ENCODE results near the gene DPYD. TPM values are rescaled to one million over a fixed set of nuclear protein-coding genes. Genes with fewer than 3 reads are reported as not detected.

DPYD gene
- total RNA-seq (2013; cell fraction: nucleolus; rRNA removed), result 162 and 178 TPM in 2 replicates
- total RNA-seq (2014; rRNA removed) (17.8 and 22.8 TPM in 2 replicates), total RNA-seq (2014; rRNA removed; fragmentation: Illumina TruSeq; extraction: Trizol) (23.7 and 23.8 TPM in 2 replicates), total RNA-seq (2021) (15.5 and 17.2 TPM in 2 replicates), polyA plus RNA-seq (2011; rRNA removed) (15.4 and 22.4 TPM in 2 replicates), polyA plus RNA-seq (2014; fragmentation: Illumina TruSeq; extraction: Trizol) (11.7 and 14.1 TPM in 2 replicates), polyA plus RNA-seq (2014; fragmentation: Nextera tagmentation; extraction: Ambion mirVana) (1 to 10 TPM; 5.7 to 6.5 TPM), polyA plus RNA-seq (2014; rRNA removed) (6.9 and 7.5 TPM in 2 replicates), polyA plus RNA-seq (2016; fragmentation: Nextera tagmentation; extraction: Ambion mirVana) (1 to 10 TPM; 7.5 to 8.6 TPM), polyA minus RNA-seq (2011; rRNA and poly(A)+ RNA removed) (35.2 and 38.5 TPM in 2 replicates), Bru-seq, nascent RNA (percentile 66 among the genes with signal in this experiment), BruChase-seq, experiment 1, labeled RNA remaining after a 6-hour chase (percentile 53 among the genes with signal in this experiment), BruChase-seq, experiment 2, labeled RNA remaining after a 2-hour chase (percentile 56 among the genes with signal in this experiment)
- polyA plus RNA-seq (2011; ENCODE audit: low read depth), result 3.8 TPM
- polyA plus RNA-seq (2011; cell fraction: cytosol; rRNA removed), result 7.5 and 8.4 TPM in 2 replicates
- 12.5 and 12.6 TPM in 2 replicates for polyA plus RNA-seq (2011; cell fraction: nucleus; rRNA removed)
- 4.3 and 5.7 TPM in 2 replicates for polyA plus RNA-seq (2012)
- polyA minus RNA-seq (2011; cell fraction: cytosol; rRNA and poly(A)+ RNA removed), result 5.9 and 8.4 TPM in 2 replicates
- polyA minus RNA-seq (2011; cell fraction: nucleus; rRNA and poly(A)+ RNA removed), result 61.8 and 98.4 TPM in 2 replicates
- long read RNA-seq, experiment 1, full-length matches to known transcripts, result 3 of 9 reads
- long read RNA-seq, experiment 1, partial matches to known transcripts, result 3 of 9 reads
- long read RNA-seq, experiment 1, other reads (novel, unspliced or antisense), result 3 of 9 reads
- long read RNA-seq, experiment 2, full-length matches to known transcripts, result 11 of 82 reads
- long read RNA-seq, experiment 2, partial matches to known transcripts, result 22 of 82 reads
- long read RNA-seq, experiment 2, other reads (novel, unspliced or antisense), result 49 of 82 reads

DNA sequence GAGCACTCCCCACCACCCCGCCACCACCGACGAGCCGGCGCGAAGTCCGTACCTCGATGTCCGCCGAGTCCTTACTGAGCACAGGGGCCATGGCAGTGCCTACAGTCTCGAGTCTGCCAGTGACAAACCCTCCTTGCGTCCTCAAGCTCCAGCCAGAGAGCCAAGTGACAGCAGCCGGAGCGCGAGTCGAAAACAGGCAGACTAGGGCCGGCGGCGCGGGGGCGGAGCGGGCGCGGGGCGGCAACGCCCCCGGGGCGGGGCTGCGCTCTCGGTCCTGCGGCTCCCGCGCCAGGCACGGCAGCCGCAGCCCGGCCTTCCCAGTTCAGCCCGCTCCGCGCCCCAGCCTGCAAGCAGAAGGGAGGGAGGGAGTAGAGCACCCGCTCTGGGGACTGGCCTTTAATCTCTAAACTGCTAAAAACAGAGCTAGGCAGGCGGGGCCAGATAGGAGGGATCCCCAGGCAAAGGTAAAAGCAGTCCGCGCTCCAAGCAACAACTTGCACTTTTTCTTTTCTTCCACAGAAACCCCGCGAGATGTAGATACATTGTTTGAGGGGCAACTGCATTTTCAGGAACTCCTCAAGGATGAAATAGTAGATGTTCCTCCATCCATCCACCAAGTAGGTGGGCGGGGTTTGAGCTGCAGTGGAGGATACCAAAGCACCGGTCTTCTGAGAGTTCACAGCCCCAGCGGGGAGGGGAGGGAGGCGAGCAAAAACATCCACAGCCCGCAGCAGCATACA lies at the start of gene DPYD:
Gene DPYD (minus strand): TSS at position 203 of the 740 bp plus-strand sequence. CDS start 112 bp downstream, at position 91.
- Histone ChIP-seq H4K20me1 (ENCODE audit: control insufficient read depth, insufficient read depth) (no peaks in the 10 kb centered on the region), H3K36me3 (ENCODE audit: control insufficient read depth in 2 of 2, insufficient read depth in 2 of 2, low read length in 1 of 2) (no peaks in the 10 kb centered on the region), H3K27ac (ENCODE audit: control insufficient read depth, insufficient read depth) (peak within 1 kb of the TSS; percentile 81), H3K4me1 (ENCODE audit: control insufficient read depth, insufficient read depth, low read length) (peaks cover 2% of the 10 kb centered on the region; the same call in 1 of the 2 replicates), H3K27me3 (replicated peaks in 1 of 2; ENCODE audit: control insufficient read depth in 2 of 2, insufficient read depth in 2 of 2, low read length in 1 of 2) (no peaks in the 10 kb centered on the region), H2AFZ (ENCODE audit: control insufficient read depth, low read depth, low read length) (peak within 1 kb of the TSS; percentile 98), H3K9ac (ENCODE audit: control insufficient read depth, insufficient read depth, low read length) (peak within 1 kb of the TSS; percentile 71), H3K9me3 (replicated peaks; ENCODE audit: control insufficient read depth, insufficient read depth, low read length) (no peaks in the 10 kb centered on the region), H3K79me2 (ENCODE audit: control insufficient read depth, insufficient read depth, low read length) (peaks cover 6% of the 10 kb centered on the region), H3K4me3 (peak within 1 kb of the TSS; percentile 88), H3K4me2 (ENCODE audit: control insufficient read depth, insufficient read depth) (peak within 1 kb of the TSS; percentile 85)
- ATAC-seq (peak; percentile 90), FAIRE-seq (peak; percentile 56), DNase-seq (ENCODE audit: low read depth, low spot score) (peak; percentile 42)
- CTCF ChIA-PET, result interaction anchor here (1.0 to 3.5 kb wide), 6 partner anchors 17 to 677 kb away, joined by 3 to 13 read pairs (median 3); no protein-coding TSS in a partner anchor
- RAD21 ChIA-PET (ENCODE audit: unreplicated experiment), result interaction anchor here (0.9 to 5.4 kb wide), 10 partner anchors 10 to 271 kb away, joined by 3 to 36 read pairs (median 4); no protein-coding TSS in a partner anchor
- intact Hi-C loops (cut with micrococcal nuclease; ENCODE audit: unreplicated experiment), result loop anchor here (5.0 kb wide), 1 partner anchor 49 kb away; no protein-coding TSS in a partner anchor
- POLR2A ChIA-PET, result interaction anchor here (0.5 to 2.7 kb wide), 4 partner anchors 12 to 202 kb away, joined by 3 to 24 read pairs (median 4); no protein-coding TSS in a partner anchor
- BruUV-seq (replicated peaks), result no TSS peak
- 1% methylated on average over 46 of the region's 50 CpGs for whole genome bisulfite sequencing (ENCODE audit: insufficient coverage, insufficient replicate concordance, low lambda C conversion rate, missing lambda C conversion rate)
- in situ Hi-C loops (cut with MboI), result loop anchor here (25.0 kb wide), 1 partner anchor 1841 kb away; the partner anchor contains the start of gene FRRS1
- SMC1A ChIA-PET (ENCODE audit: uncharacterized antibody, unreplicated experiment), result interaction anchor here (0.7 to 5.2 kb wide), 27 partner anchors 12 to 786 kb away, joined by 3 to 38 read pairs (median 4); no protein-coding TSS in a partner anchor
- no peak for TF ChIP-seq JUND (IDR thresholded peaks at IDR 0.05; ENCODE audit: low read depth, low read length)
- no peak for TF ChIP-seq STAT1 (conservative IDR thresholded peaks at IDR 0.05)
- peak; percentile 59; the same call in 1 of the 2 replicates for TF ChIP-seq RELB (IDR thresholded peaks at IDR 0.05; ENCODE audit: low read depth)
- peak; percentile 20; the same call in 1 of the 2 replicates for TF ChIP-seq SIN3A (IDR thresholded peaks at IDR 0.05; ENCODE audit: low read depth, low read length)
- peak; percentile 37; the same call in 1 of the 3 replicates for TF ChIP-seq POU2F2 (IDR thresholded peaks at IDR 0.05; ENCODE audit: borderline replicate concordance, low read depth, low read length)
- no peak for TF ChIP-seq MTA3 (IDR thresholded peaks at IDR 0.05; ENCODE audit: borderline replicate concordance, low read length)
- TF ChIP-seq NR2F1 (conservative IDR thresholded peaks at IDR 0.05), result 0 out of 2 replicates have a peak, but pooled peaks have one; percentile 28
- peak; percentile 47; the same call in 1 of the 2 replicates for TF ChIP-seq TARDBP (IDR thresholded peaks at IDR 0.05; ENCODE audit: borderline replicate concordance)
- 0 out of 2 replicates have a peak, but pooled peaks have one; percentile 0 for TF ChIP-seq HDGF (IDR thresholded peaks at IDR 0.05)
- TF ChIP-seq POLR2AphosphoS5 (IDR thresholded peaks at IDR 0.05; ENCODE audit: low read length), result peak; percentile 87
- 0 out of 2 replicates have a peak, but pooled peaks have one; percentile 76 for TF ChIP-seq DPF2 (IDR thresholded peaks at IDR 0.05)
- TF ChIP-seq NFYA (IDR thresholded peaks at IDR 0.05; ENCODE audit: borderline replicate concordance, low read depth, low read length), result no peak
- TF ChIP-seq CBX5 (IDR thresholded peaks at IDR 0.05; ENCODE audit: low read depth), result peak; percentile 52
- TF ChIP-seq PML (IDR thresholded peaks at IDR 0.05; ENCODE audit: low read length), result peak; percentile 25; the same call in 1 of the 2 replicates
- no peak for TF ChIP-seq KDM1A (IDR thresholded peaks at IDR 0.05; ENCODE audit: borderline replicate concordance)
- TF ChIP-seq BHLHE40 (IDR thresholded peaks at IDR 0.05; ENCODE audit: borderline replicate concordance in 1 of 2, low read depth in 2 of 2, low read length in 1 of 2), result peak in 1 of 2 experiments; percentile 30; a peak in 1 of 4 replicates
- TF ChIP-seq CBFB (IDR thresholded peaks at IDR 0.05; ENCODE audit: low read depth), result 0 out of 2 replicates have a peak, but pooled peaks have one; percentile 36
- 0 out of 2 replicates have a peak, but pooled peaks have one; percentile 14 for TF ChIP-seq CREB1 (IDR thresholded peaks at IDR 0.05; ENCODE audit: low read depth)

Data from GM12878 (cell line).